Keratinocyte (primary cell): ENCODE results near the gene ZCCHC18. TPM values are rescaled to one million over a fixed set of nuclear protein-coding genes. Genes with fewer than 3 reads are reported as not detected.
"Not testable (repeated sequence)": the region's sequence is repeated elsewhere in the genome, so short reads cannot be mapped to it uniquely, and the experiment has no call there.

Experiments
- DNase-seq: peaks from one replicate; pipeline ENCODE4 v3.0.0-alpha.2; 2011; ENCODE audit warnings: low read depth, missing footprints, low spot score
- FAIRE-seq: peaks from 2 replicates; lab custom pipeline; 2011; peaks lifted over from hg19 to GRCh38; lab: Jason Lieb, UNC
- H2AFZ ChIP-seq: 2 replicates; pipeline ENCODE4 v1.6.0; 2012; ENCODE audit warnings: low read length, control low read depth, inconsistent platforms; ENCODE audit not compliant: control insufficient read depth
- H3K27ac ChIP-seq: 2 replicates; pipeline ENCODE4 v1.5.1; 2011; ENCODE audit warnings: low read length; ENCODE audit not compliant: control insufficient read depth, insufficient read depth
- H3K27me3 ChIP-seq: 3 replicates; pipeline ENCODE4 v1.6.0; 2011; ENCODE audit warnings: low read length; ENCODE audit not compliant: control insufficient read depth, insufficient read depth; ENCODE audit errors: extremely low read depth
- H3K36me3 ChIP-seq, 2 experiments: 2 replicates in 1 of 2; 3 replicates in 1 of 2; pipeline ENCODE4 v1.5.1; 2011; ENCODE audit warnings: low read length in 2 of 2, mild to moderate bottlenecking in 1 of 2; ENCODE audit not compliant: control insufficient read depth in 2 of 2, insufficient read depth in 2 of 2; ENCODE audit errors: extremely low read depth in 1 of 2
- H3K4me1 ChIP-seq: 3 replicates; pipeline ENCODE4 v1.5.1; 2011; ENCODE audit warnings: low read length; ENCODE audit not compliant: control insufficient read depth, insufficient read depth; ENCODE audit errors: extremely low read depth
- H3K4me2 ChIP-seq: 3 replicates; pipeline ENCODE4 v1.6.0; 2011; ENCODE audit warnings: low read depth, low read length; ENCODE audit not compliant: control insufficient read depth, insufficient read depth; ENCODE audit errors: extremely low read depth
- H3K4me3 ChIP-seq, 3 experiments: fragments of 200-600 bp in 1 of 3; sonication (generic) in 1 of 3; 2 replicates in 2 of 3; 3 replicates in 1 of 3; pipeline ENCODE4 v1.5.1; 2011 to 2016; ENCODE audit warnings: low read length in 3 of 3, mild to moderate bottlenecking in 3 of 3, control low read depth in 2 of 3, inconsistent platforms in 1 of 3, low read depth in 1 of 3, mixed read lengths in 1 of 3, mixed run types in 1 of 3, moderate library complexity in 1 of 3; ENCODE audit not compliant: control insufficient read depth in 2 of 3, insufficient read depth in 2 of 3; ENCODE audit errors: extremely low read depth in 1 of 3
- H3K79me2 ChIP-seq: 2 replicates; pipeline ENCODE4 v1.6.0; 2012; ENCODE audit warnings: low read length; ENCODE audit not compliant: control insufficient read depth, insufficient read depth
- H3K9ac ChIP-seq: 3 replicates; pipeline ENCODE4 v1.6.0; 2011; ENCODE audit warnings: low read length; ENCODE audit not compliant: control insufficient read depth, insufficient read depth; ENCODE audit errors: extremely low read depth
- H3K9me1 ChIP-seq: 3 replicates; pipeline ENCODE4 v1.6.0; 2011; ENCODE audit warnings: low read length; ENCODE audit not compliant: control insufficient read depth, insufficient read depth; ENCODE audit errors: extremely low read depth
- H3K9me3 ChIP-seq: 2 replicates; pipeline ENCODE4 v1.5.1; 2012; ENCODE audit warnings: low read depth, low read length; ENCODE audit not compliant: control insufficient read depth
- H4K20me1 ChIP-seq: 3 replicates; pipeline ENCODE4 v1.6.0; 2011; ENCODE audit warnings: low read length; ENCODE audit not compliant: control insufficient read depth, insufficient read depth; ENCODE audit errors: extremely low read depth
- EZH2 ChIP-seq: IDR thresholded peaks from one replicate; pipeline ENCODE4 v1.6.1; 2012; ENCODE audit warnings: inconsistent platforms, mild to moderate bottlenecking, low read length, moderate library complexity
- dilution Hi-C: fragments of 300-500 bp; cut with MboI; formaldehyde crosslinking; loops from one replicate; pipeline ENCODE4 v1.7.0; 2020; ENCODE audit warnings: low sequenced_read_pairs; ENCODE audit not compliant: extremely low pct_ligation_motif_present
- polyA minus RNA-seq, 3 experiments: library from RNA; depleted of rRNA, polyadenylated mRNA; stranded (reverse); fragments of >200 nt; gene quantifications; 1 replicate in 1 of 3; 2 replicates in 1 of 3; 3 replicates in 1 of 3; pipeline ENCODE4 v1.2.3, GENCODE V29; 2011
- polyA plus RNA-seq, 5 experiments: library from polyadenylated mRNA; depleted of rRNA in 3 of 5; stranded (reverse) in 3 of 5; stranded (forward) in 1 of 5; unstranded in 1 of 5; fragments of >200 nt; gene quantifications; 1 replicate in 1 of 5; 2 replicates in 3 of 5; 3 replicates in 1 of 5; pipeline versions ENCODE4 v1.2.1 to v1.2.3, GENCODE V29; 2011 to 2012; ENCODE audit warnings: missing spikeins in 2 of 5, low read depth in 1 of 5, low replicate concordance in 1 of 5
- TF ChIP-seq, protein P1 (sequence below), 3 experiments: IDR thresholded peaks in 1 of 3; conservative IDR thresholded peaks in 1 of 3; optimal IDR thresholded peaks in 1 of 3; 2 replicates in 2 of 3; 3 replicates in 1 of 3; pipeline versions ENCODE3 to v1.5.1; 2011; ENCODE audit warnings: low read length in 3 of 3, mild to moderate bottlenecking in 3 of 3, moderate library complexity in 2 of 3, control low read depth in 1 of 3, inconsistent platforms in 1 of 3; ENCODE audit not compliant: insufficient read depth in 2 of 3; ENCODE audit errors: extremely low read depth in 1 of 3

The ZCCHC18 gene
- polyA plus RNA-seq = 0.12 to 0.16 TPM in 2 of 3 replicates, not detected in the other
- not detected for polyA plus RNA-seq (2011; ENCODE audit: low read depth)
- polyA plus RNA-seq (2011; cell fraction: cytosol; rRNA removed) = 0.04 TPM in 1 of 2 replicates, not detected in the other
- polyA plus RNA-seq (2011; cell fraction: nucleus; rRNA removed) = 0.08 and 0.19 TPM in 2 replicates
- 0.06 TPM in 1 of 2 replicates, not detected in the other for polyA plus RNA-seq (2012; ENCODE audit: low replicate concordance)
- not detected in 3 replicates for polyA minus RNA-seq
- not detected for polyA minus RNA-seq (2011; cell fraction: cytosol; rRNA and poly(A)+ RNA removed)
- not detected in 2 replicates for polyA minus RNA-seq (2011; cell fraction: nucleus; rRNA and poly(A)+ RNA removed)

DNA sequence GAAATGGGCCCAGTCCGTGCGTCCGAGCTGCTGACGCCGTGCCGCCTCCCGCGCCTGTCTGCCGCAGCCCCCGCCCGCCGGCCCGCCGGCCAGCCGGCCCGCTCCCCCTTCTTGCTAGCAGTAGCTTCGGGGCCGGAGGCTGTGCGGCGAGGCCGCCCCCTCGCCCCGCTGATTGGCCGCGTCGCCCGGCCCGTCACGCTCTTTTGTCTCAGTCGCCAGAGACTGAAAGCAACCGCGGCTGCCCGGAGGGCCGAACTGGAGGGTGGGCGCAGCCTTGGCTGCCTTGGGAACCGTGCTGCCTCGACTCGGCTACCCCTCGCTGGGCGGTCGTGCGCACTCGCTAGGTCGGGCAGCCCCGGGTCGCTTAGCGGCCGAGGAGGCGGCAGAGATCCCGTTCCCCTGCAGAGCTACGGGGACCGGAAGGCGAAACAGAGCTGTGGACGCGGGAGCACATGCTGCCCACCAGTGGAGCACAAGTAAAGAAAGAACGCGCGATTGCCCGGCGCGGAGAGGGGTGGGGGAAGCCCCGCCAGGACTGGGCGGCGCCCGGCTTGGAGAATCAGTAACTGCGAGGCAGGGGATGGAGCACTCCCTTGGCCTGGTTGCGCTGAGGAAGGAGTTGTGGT, at the start of gene ZCCHC18:
Gene ZCCHC18 (plus strand): TSS at position 198 of the 626 bp plus-strand sequence. CDS start 1,589 bp downstream, outside the sequence.
- DNase-seq = no peak

DNA sequence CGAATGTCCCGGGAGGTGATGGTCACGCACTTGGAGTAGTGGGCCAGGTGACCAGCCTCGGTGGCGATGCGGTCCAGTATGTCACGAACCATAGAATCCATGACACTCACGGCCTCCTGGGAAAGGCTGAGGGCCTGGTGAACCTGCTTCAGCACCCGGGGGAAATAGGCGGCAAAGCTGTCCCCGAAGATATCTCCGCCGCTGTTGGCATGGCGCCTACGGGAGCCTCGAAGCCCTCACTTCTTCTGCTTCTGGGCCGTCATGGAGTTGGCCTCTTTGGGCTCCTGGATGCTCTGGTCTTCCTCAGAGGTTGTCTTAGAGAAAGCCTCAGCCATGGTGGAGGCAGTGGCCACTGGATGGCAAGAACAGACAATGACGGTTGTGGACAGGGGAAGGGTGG, 49.7 kb upstream of the ZCCHC18 start:
- H3K79me2 ChIP-seq, H3K4me2 ChIP-seq, H3K9me1 ChIP-seq, H2AFZ ChIP-seq, H3K4me1 ChIP-seq, FAIRE-seq, H3K9me3 ChIP-seq, DNase-seq, dilution Hi-C loops, H3K27ac ChIP-seq, H3K4me3 ChIP-seq, H4K20me1 ChIP-seq, H3K9ac ChIP-seq, H3K27me3 ChIP-seq, H3K36me3 ChIP-seq: not testable (repeated sequence)

More for the DNA sequence above, at the start of gene ZCCHC18:
- TF ChIP-seq EZH2 = no peak
- TF ChIP-seq, protein P1, sequence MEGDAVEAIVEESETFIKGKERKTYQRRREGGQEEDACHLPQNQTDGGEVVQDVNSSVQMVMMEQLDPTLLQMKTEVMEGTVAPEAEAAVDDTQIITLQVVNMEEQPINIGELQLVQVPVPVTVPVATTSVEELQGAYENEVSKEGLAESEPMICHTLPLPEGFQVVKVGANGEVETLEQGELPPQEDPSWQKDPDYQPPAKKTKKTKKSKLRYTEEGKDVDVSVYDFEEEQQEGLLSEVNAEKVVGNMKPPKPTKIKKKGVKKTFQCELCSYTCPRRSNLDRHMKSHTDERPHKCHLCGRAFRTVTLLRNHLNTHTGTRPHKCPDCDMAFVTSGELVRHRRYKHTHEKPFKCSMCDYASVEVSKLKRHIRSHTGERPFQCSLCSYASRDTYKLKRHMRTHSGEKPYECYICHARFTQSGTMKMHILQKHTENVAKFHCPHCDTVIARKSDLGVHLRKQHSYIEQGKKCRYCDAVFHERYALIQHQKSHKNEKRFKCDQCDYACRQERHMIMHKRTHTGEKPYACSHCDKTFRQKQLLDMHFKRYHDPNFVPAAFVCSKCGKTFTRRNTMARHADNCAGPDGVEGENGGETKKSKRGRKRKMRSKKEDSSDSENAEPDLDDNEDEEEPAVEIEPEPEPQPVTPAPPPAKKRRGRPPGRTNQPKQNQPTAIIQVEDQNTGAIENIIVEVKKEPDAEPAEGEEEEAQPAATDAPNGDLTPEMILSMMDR (optimal IDR thresholded peaks at IDR 0.05 in 1 of 3, IDR thresholded peaks at IDR 0.05 in 1 of 3, conservative IDR thresholded peaks at IDR 0.05 in 1 of 3; ENCODE audit: extremely low read depth in 1 of 3, insufficient read depth in 2 of 3, low read length in 3 of 3) = no peak
- dilution Hi-C loops = no loop called here
- Histone ChIP-seq H4K20me1 (no peaks in the 10 kb centered on the region), H3K4me1 (no peaks in the 10 kb centered on the region), H3K9ac (no peak within 1 kb of the TSS), H3K79me2 (no peaks in the 10 kb centered on the region), H3K4me3 (peak within 1 kb of the TSS; percentile 38 to 60 (median 56)), H3K36me3 (no peaks in the 10 kb centered on the region), H3K27ac (no peak within 1 kb of the TSS), H3K27me3 (peaks cover 16% of the 10 kb centered on the region), H3K4me2 (peak within 1 kb of the TSS; percentile 73), H2AFZ (peak within 1 kb of the TSS; percentile 47), H3K9me3 (no peaks in the 10 kb centered on the region), H3K9me1 (no peaks in the 10 kb centered on the region)
- no peak for FAIRE-seq

DNA sequence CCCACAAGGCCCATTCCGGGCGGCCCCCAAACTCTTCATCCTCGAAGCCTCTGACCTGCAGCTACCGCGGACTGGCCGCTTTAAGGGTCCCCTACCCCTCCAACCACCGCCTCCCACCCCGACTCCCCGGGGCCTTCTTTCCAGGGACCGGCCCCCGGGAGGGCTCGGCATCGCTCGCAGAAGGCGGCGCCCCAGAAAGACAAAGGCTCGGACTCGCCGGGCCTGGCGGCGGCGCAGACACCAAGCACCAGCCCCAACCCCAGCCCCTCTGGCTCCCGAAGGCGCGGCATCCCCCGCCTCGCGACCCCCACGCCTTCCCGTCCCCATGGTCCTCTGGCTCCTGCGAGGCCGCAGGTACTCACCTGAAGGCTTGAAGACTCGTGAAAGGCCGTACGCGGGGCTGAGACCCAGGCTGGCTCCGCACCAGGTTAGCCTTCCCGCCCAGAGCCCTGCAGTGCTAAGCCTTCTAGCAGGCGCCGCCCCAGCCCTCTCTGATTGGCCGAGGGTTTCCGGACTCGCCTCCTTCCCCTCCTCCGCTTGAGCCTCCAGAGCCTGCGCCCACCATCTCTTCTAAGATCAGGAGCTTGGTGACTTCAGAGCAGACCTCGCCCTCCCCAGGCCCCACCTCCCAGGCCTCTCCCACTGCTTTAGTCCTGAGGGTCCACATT, 36.4 kb upstream of the ZCCHC18 start, which contains the start of gene TMSB15C:
Gene TMSB15C (minus strand): TSS at position 459 of the 668 bp plus-strand sequence.
- H3K4me2 ChIP-seq, H3K9ac ChIP-seq, H3K27me3 ChIP-seq, H2AFZ ChIP-seq, H3K4me3 ChIP-seq, H3K9me1 ChIP-seq, dilution Hi-C loops, FAIRE-seq, H3K9me3 ChIP-seq, H4K20me1 ChIP-seq, DNase-seq, H3K36me3 ChIP-seq, H3K27ac ChIP-seq, H3K79me2 ChIP-seq, H3K4me1 ChIP-seq: not testable (repeated sequence)

DNA sequence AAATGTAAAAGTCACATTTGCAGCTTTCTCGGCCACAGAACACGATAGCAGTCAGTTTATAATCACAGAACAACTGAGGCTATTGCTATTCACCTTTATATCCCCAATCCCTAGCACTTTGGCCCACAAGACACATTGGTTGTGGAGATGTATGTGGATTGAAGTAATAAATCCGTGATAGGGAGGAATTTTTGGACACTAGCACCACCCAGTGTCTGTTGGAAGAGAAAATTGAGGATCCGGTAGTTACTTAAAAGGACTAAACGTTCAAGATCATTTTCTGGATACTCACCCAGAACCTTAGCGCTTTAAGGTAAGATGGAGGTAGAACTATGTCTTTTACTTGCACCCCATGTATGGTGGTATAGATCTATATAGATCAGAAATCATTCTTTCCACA, 34.5 kb upstream of the ZCCHC18 start:
- FAIRE-seq, H3K27ac ChIP-seq, H3K4me2 ChIP-seq: not testable (repeated sequence)

More for the DNA sequence above, 34.5 kb upstream of the ZCCHC18 start:
- H3K9me3 ChIP-seq, dilution Hi-C loops, H4K20me1 ChIP-seq, H3K79me2 ChIP-seq, H3K27me3 ChIP-seq, H3K9me1 ChIP-seq, H3K9ac ChIP-seq, DNase-seq, H2AFZ ChIP-seq, H3K4me1 ChIP-seq, H3K4me3 ChIP-seq, H3K36me3 ChIP-seq: not testable (repeated sequence)
